GM12878 (cell line): ENCODE data around the gene OLIG2. TPM values are rescaled to one million over a fixed set of nuclear protein-coding genes. Genes with fewer than 3 reads are reported as not detected.

Experiments
- ATAC-seq: fragments of 200-7000 bp; cut with Tn5 transposase; 3 replicates; pipeline ENCODE4 v1.9.1; 2020; ENCODE audit warnings: mild to moderate bottlenecking, moderate library complexity
- BruUV-seq: library from RNA; stranded (reverse); fragments of 400-500 nt; replicated peaks from 2 replicates; lab custom pipeline; 2021; lab: Mats Ljungman, UMichigan
- CTCF ChIA-PET: fragments of 300-600 bp; sonication (Branson Sonifier 250); formaldehyde crosslinking; extraction: SDS; loops from one replicate; lab custom pipeline; 2021; ENCODE audit warnings: inconsistent platforms; lab: Yijun Ruan, JAX
- POLR2A ChIA-PET: fragments of 350-600 bp; formaldehyde crosslinking; extraction: SDS; loops from one replicate; lab custom pipeline; 2021; ENCODE audit warnings: inconsistent platforms; lab: Charles Lee
- RAD21 ChIA-PET: fragments of 300-600 bp; sonication (Branson Sonifier 250); formaldehyde crosslinking; loops from one replicate; lab custom pipeline; 2023; ENCODE audit warnings: antibody characterized with exemption; ENCODE audit not compliant: unreplicated experiment; lab: Charles Lee
- SMC1A ChIA-PET: fragments of 300-600 bp; sonication (Branson Sonifier 250); formaldehyde crosslinking; loops from one replicate; lab custom pipeline; 2023; ENCODE audit not compliant: unreplicated experiment, uncharacterized antibody; lab: Charles Lee
- DNase-seq: peaks from one replicate; pipeline ENCODE4 v3.0.0-alpha.2; 2011; ENCODE audit warnings: low read depth, low spot score
- FAIRE-seq: peaks from 3 replicates; lab custom pipeline; 2011; peaks lifted over from hg19 to GRCh38; lab: Jason Lieb, UNC
- H2AFZ ChIP-seq: 2 replicates; pipeline ENCODE4 v1.6.0; 2011; ENCODE audit warnings: low read depth, low read length, control low read depth; ENCODE audit not compliant: control insufficient read depth
- H3K27ac ChIP-seq: 2 replicates; pipeline ENCODE4 v1.5.1; 2011; ENCODE audit warnings: control low read depth; ENCODE audit not compliant: control insufficient read depth, insufficient read depth
- H3K27me3 ChIP-seq, 2 experiments: replicated peaks in 1 of 2; 2 replicates each; pipeline versions ENCODE4 v1.6.0 to v1.6.1; 2011; ENCODE audit warnings: low read length in 1 of 2; ENCODE audit not compliant: control insufficient read depth in 2 of 2, insufficient read depth in 2 of 2
- H3K36me3 ChIP-seq, 2 experiments: 2 replicates each; pipeline ENCODE4 v1.5.1; 2011; ENCODE audit warnings: low read length in 1 of 2; ENCODE audit not compliant: control insufficient read depth in 2 of 2, insufficient read depth in 2 of 2
- H3K4me1 ChIP-seq: 2 replicates; pipeline ENCODE4 v1.6.1; 2011; ENCODE audit warnings: mild to moderate bottlenecking, low read length, moderate library complexity, mixed read lengths; ENCODE audit not compliant: control insufficient read depth, insufficient read depth
- H3K4me2 ChIP-seq: 2 replicates; pipeline ENCODE4 v1.6.0; 2011; ENCODE audit warnings: control low read depth; ENCODE audit not compliant: control insufficient read depth, insufficient read depth
- H3K4me3 ChIP-seq: fragments of 200-600 bp; sonication (generic); 2 replicates; pipeline ENCODE4 v1.5.1; 2016
- H3K79me2 ChIP-seq: 2 replicates; pipeline ENCODE4 v1.6.0; 2011; ENCODE audit warnings: low read length; ENCODE audit not compliant: control insufficient read depth, insufficient read depth
- H3K9ac ChIP-seq: 2 replicates; pipeline ENCODE4 v1.8.0; 2011; ENCODE audit warnings: low read length, control low read depth, mixed read lengths; ENCODE audit not compliant: control insufficient read depth, insufficient read depth
- H3K9me3 ChIP-seq: replicated peaks from 3 replicates; pipeline ENCODE4 v1.5.1; 2011; ENCODE audit warnings: mild to moderate bottlenecking, low read length; ENCODE audit not compliant: control insufficient read depth, insufficient read depth
- H4K20me1 ChIP-seq: 2 replicates; pipeline ENCODE4 v1.6.0; 2011; ENCODE audit not compliant: control insufficient read depth, insufficient read depth
- CEBPZ ChIP-seq: fragments of 150-350 bp; IDR thresholded peaks from 2 replicates; pipeline ENCODE4 v1.6.1; 2016; ENCODE audit warnings: low read depth, low read length
- EP300 ChIP-seq, 2 experiments: fragments of 150-350 bp in 1 of 2; IDR thresholded peaks; 2 replicates each; pipeline ENCODE4 v1.6.1; 2011 to 2012; ENCODE audit warnings: low read depth in 2 of 2, low read length in 2 of 2, borderline replicate concordance in 1 of 2, improper control_type of control experiment in 1 of 2, inconsistent platforms in 1 of 2; ENCODE audit not compliant: control insufficient read depth in 1 of 2
- GATAD2B ChIP-seq: fragments of 450-650 bp; conservative IDR thresholded peaks from 2 replicates; pipeline ENCODE4 v1.6.1; 2017; ENCODE audit warnings: low read depth, mild to moderate bottlenecking, moderate library complexity
- NRF1 ChIP-seq: conservative IDR thresholded peaks from 2 replicates; pipeline ENCODE4 v1.6.1; 2011; ENCODE audit warnings: mild to moderate bottlenecking, low read depth, low read length, improper control_type of control experiment
- REST ChIP-seq: IDR thresholded peaks from 2 replicates; pipeline ENCODE4 v1.6.1; 2012; ENCODE audit warnings: mild to moderate bottlenecking, low read depth, low read length
- SMAD1 ChIP-seq: fragments of 450-650 bp; IDR thresholded peaks from 2 replicates; pipeline ENCODE4 v1.6.1; 2018; ENCODE audit warnings: mild to moderate bottlenecking, low read depth; ENCODE audit not compliant: partially characterized antibody
- SPI1 ChIP-seq: IDR thresholded peaks from 2 replicates; pipeline ENCODE4 v1.6.1; 2011; ENCODE audit warnings: low read depth, mild to moderate bottlenecking, low read length, moderate library complexity, borderline replicate concordance; ENCODE audit not compliant: insufficient read depth
- SRF ChIP-seq, 2 experiments: IDR thresholded peaks; 2 replicates each; pipeline ENCODE4 v1.6.1; 2011; ENCODE audit warnings: low read depth in 2 of 2, low read length in 2 of 2, mild to moderate bottlenecking in 1 of 2, moderate library complexity in 1 of 2
- SUPT20H ChIP-seq: IDR thresholded peaks from 2 replicates; pipeline ENCODE4 v1.6.1; 2011; ENCODE audit warnings: low read depth, mild to moderate bottlenecking, low read length, moderate library complexity, borderline replicate concordance; ENCODE audit not compliant: control insufficient read depth
- ZNF687 ChIP-seq: fragments of 450-650 bp; IDR thresholded peaks from 2 replicates; pipeline ENCODE4 v1.6.1; 2017; ENCODE audit warnings: mild to moderate bottlenecking, moderate library complexity
- WGBS: methylation state at CpG from one replicate; pipeline ENCODE4 v1.1.6; 2016; ENCODE audit warnings: low lambda C conversion rate; ENCODE audit not compliant: insufficient replicate concordance, insufficient coverage; ENCODE audit errors: missing lambda C conversion rate; 5-methylcytosine and 5-hydroxymethylcytosine counted together
- in situ Hi-C: fragments of 300-500 bp; cut with MboI; formaldehyde crosslinking; loops from 9 replicates; pipeline ENCODE4 v1.14.3; 2018; ENCODE audit warnings: mixed read lengths
- intact Hi-C: fragments of 100-400 bp; cut with micrococcal nuclease; formaldehyde crosslinking; loops from one replicate; pipeline ENCODE4 v1.14.2; 2022; ENCODE audit not compliant: unreplicated experiment
- polyA plus RNA-seq, 11 experiments: library from polyadenylated mRNA; depleted of rRNA in 4 of 11; unstranded in 6 of 11; stranded (reverse) in 5 of 11; fragments of >200 nt; fragmentation: Nextera tagmentation in 4 of 11; fragmentation: Illumina TruSeq in 1 of 11; extraction: Ambion mirVana in 4 of 11; extraction: Trizol in 1 of 11; gene quantifications; 1 replicate in 1 of 11; 2 replicates in 10 of 11; pipeline versions ENCODE4 v1.2.1 to v1.2.3, GENCODE V29; 2011 to 2016; ENCODE audit warnings: inconsistent platforms in 2 of 11, missing spikeins in 2 of 11, low read depth in 1 of 11
- total RNA-seq, 4 experiments: library from RNA; depleted of rRNA in 3 of 4; stranded (reverse); fragments of >200 nt in 3 of 4; fragmentation: Illumina TruSeq in 1 of 4; extraction: Trizol in 1 of 4; gene quantifications; 2 replicates each; pipeline versions ENCODE4 v1.2.1 to v1.2.3, GENCODE V29; 2013 to 2021

OLIG2 gene
- total and polyA plus RNA-seq, 10 of the 15 experiments (the other 5 are each of a cell fraction or from before 2014, with no cell fraction given), result not detected

GRCh38 chr21:33076600-33077329 lies 51.0 kb downstream of the OLIG2 start:
- Histone ChIP-seq H3K4me3 (no peak overlapping the region), H3K9me3 (no peaks in the 10 kb centered on the region), H3K4me2 (no peak overlapping the region), H3K36me3 (no peaks in the 10 kb centered on the region), H3K9ac (no peak overlapping the region), H3K4me1 (peaks cover 18% of the 10 kb centered on the region), H3K27ac (no peak overlapping the region), H3K79me2 (no peaks in the 10 kb centered on the region), H4K20me1 (no peaks in the 10 kb centered on the region), H2AFZ (no peak overlapping the region), H3K27me3 (peaks cover 5 to 25% of the 10 kb centered on the region in 2 experiments)
- ChIA-PET RAD21 (no interaction called here), POLR2A (interaction anchor here (1.1 kb wide), 1 partner anchor 10 kb away, joined by 3 read pairs; no protein-coding TSS in a partner anchor), CTCF (interaction anchor here (0.9 kb wide), 1 partner anchor 120 kb away, joined by 3 read pairs; no protein-coding TSS in a partner anchor), SMC1A (interaction anchor here (1.2 kb wide), 1 partner anchor 25 kb away, joined by 3 read pairs; no protein-coding TSS in a partner anchor)
- intact Hi-C loops, result loop anchor here (10.0 kb wide), 1 partner anchor 118 kb away; no protein-coding TSS in a partner anchor
- WGBS, result 44% methylated on average over 11 of the region's 11 CpGs
- ATAC-seq (no peak), FAIRE-seq (no peak), DNase-seq (no peak)
- in situ Hi-C loops, result no loop called here
- BruUV-seq, result no TSS peak
- no peak for TF ChIP-seq SPI1
- TF ChIP-seq SUPT20H, result no peak
- TF ChIP-seq EP300 (IDR thresholded peaks at IDR 0.05; ENCODE audit: borderline replicate concordance in 1 of 2, control insufficient read depth in 1 of 2, low read depth in 2 of 2, low read length in 2 of 2), result no peak
- TF ChIP-seq SMAD1, result no peak
- no peak for TF ChIP-seq NRF1
- no peak for TF ChIP-seq ZNF687
- TF ChIP-seq SRF (IDR thresholded peaks at IDR 0.05; ENCODE audit: low read depth in 2 of 2, low read length in 2 of 2), result no peak
- TF ChIP-seq CEBPZ, result no peak
- no peak for TF ChIP-seq REST
- TF ChIP-seq GATAD2B, result no peak
